Measurements from ENCODE around the gene TDP2.

Gene TDP2, protein sequence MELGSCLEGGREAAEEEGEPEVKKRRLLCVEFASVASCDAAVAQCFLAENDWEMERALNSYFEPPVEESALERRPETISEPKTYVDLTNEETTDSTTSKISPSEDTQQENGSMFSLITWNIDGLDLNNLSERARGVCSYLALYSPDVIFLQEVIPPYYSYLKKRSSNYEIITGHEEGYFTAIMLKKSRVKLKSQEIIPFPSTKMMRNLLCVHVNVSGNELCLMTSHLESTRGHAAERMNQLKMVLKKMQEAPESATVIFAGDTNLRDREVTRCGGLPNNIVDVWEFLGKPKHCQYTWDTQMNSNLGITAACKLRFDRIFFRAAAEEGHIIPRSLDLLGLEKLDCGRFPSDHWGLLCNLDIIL

DNA sequence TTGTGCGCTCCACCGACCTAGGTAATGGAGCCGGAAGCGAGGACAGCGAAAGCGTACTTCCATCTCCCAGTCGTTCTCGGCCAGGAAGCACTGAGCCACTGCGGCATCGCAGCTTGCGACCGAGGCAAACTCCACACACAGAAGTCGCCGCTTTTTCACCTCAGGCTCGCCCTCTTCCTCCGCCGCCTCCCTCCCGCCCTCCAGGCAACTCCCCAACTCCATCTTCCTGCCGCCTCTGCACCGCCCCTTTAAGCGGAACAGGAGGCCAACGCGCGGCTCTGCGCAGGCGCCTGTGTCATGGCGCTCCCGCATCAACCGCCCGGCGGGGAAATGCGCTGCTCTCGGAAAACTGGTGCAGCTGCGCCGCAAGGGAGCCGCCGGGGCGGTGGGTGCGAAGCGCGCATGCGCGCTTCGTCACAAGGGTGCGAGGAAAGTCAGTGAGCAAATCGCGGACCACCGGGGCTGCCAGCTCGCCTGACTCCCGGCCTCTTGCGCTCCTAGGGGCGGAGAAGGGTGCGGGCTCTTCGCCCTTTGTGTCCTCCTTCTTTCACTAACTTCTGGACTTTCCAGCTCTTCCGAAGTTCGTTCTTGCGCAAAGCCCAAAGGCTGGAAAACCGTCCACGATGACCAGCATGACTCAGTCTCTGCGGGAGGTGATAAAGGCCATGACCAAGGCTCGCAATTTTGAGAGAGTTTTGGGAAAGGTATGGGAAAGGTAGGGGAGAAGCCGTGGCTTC, at the start of gene TDP2, which contains the start of gene ACOT13:
Gene TDP2, minus strand, starts transcription at position 259 of the 737 bp plus-strand sequence. Its CDS starts 37 bp downstream, at position 222.
Gene ACOT13, plus strand, starts transcription at position 437 of the 737 bp plus-strand sequence. Its CDS starts 187 bp downstream, at position 624.
- intact Hi-C loops (cut with DNase I; ENCODE audit: low total_unique reads), result loop anchor here (10.0 kb wide), 1 partner anchor 48 kb away; the partner anchor contains the start of gene C6orf62
- Histone ChIP-seq H3K36me3 (peaks cover 14 to 21% (median 16%) of the 10 kb centered on the region in 3 donors), H3K27me3 (no peaks in the 10 kb centered on the region), H3K4me3 (peak within 1 kb of the TSS; percentile 74 to 81), H3K9me3 (no peaks in the 10 kb centered on the region), H3K4me1 (peaks cover 0 to 40% (median 25%) of the 10 kb centered on the region in 4 donors), H3K27ac (peak within 1 kb of the TSS; percentile 85 to 86)
- TF ChIP-seq, protein P1, sequence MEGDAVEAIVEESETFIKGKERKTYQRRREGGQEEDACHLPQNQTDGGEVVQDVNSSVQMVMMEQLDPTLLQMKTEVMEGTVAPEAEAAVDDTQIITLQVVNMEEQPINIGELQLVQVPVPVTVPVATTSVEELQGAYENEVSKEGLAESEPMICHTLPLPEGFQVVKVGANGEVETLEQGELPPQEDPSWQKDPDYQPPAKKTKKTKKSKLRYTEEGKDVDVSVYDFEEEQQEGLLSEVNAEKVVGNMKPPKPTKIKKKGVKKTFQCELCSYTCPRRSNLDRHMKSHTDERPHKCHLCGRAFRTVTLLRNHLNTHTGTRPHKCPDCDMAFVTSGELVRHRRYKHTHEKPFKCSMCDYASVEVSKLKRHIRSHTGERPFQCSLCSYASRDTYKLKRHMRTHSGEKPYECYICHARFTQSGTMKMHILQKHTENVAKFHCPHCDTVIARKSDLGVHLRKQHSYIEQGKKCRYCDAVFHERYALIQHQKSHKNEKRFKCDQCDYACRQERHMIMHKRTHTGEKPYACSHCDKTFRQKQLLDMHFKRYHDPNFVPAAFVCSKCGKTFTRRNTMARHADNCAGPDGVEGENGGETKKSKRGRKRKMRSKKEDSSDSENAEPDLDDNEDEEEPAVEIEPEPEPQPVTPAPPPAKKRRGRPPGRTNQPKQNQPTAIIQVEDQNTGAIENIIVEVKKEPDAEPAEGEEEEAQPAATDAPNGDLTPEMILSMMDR (IDR thresholded peaks at IDR 0.05), result peak; percentile 59 to 62
- peak; percentile 92 to 98 for DNase-seq

DNA sequence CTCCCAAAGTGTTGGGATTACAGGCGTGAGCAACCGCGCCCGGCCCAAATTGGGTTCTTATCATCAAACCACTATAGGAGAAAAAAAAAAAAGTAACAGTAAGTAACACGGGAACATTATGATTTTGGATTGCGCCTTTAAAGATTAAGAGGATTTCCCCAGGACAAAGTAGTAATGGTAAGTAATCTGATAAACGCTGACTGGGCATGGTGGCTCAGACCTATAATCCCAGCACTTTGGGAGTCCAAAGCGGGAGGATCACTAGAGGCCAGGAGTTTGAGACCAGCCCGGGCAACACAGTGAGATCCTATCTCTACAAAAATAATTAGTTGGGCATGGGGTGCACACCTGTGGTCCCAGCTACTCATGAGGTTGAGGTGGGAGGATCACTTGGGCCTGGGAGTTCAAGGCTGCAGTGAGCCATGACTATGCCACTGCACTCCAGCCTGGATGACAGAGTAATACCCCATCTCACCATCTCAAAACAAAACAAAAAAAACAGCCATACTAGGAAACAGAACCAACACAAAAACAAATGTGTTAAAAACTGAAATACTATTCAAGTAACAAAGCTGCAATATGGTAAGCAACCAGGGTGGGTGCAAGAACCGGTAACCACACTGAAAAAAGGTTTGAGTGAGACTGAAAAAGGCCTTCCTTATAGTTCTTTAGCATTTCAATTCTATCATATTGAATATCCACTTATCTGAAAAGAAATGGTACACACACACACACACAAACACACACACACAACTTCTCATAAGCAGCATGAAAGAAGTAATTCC, 44.0 kb upstream of the TDP2 start:
- no peak for DNase-seq
- no peaks in the 10 kb centered on the region for H3K9me3 ChIP-seq
- H3K36me3 ChIP-seq, result peaks cover 91 to 100% (median 97%) of the 10 kb centered on the region in 3 donors
- intact Hi-C loops (cut with DNase I; ENCODE audit: low total_unique reads), result loop anchor here (10.0 kb wide), 1 partner anchor 46 kb away; the partner anchor contains the start of genes ACOT13 and TDP2
- no peak overlapping the region for H3K27ac ChIP-seq
- TF ChIP-seq, protein P1 (IDR thresholded peaks at IDR 0.05), result no peak
- H3K27me3 ChIP-seq, result no peaks in the 10 kb centered on the region
- no peak overlapping the region for H3K4me3 ChIP-seq
- H3K4me1 ChIP-seq, result peaks cover 0 to 55% (median 18%) of the 10 kb centered on the region in 4 donors

DNA sequence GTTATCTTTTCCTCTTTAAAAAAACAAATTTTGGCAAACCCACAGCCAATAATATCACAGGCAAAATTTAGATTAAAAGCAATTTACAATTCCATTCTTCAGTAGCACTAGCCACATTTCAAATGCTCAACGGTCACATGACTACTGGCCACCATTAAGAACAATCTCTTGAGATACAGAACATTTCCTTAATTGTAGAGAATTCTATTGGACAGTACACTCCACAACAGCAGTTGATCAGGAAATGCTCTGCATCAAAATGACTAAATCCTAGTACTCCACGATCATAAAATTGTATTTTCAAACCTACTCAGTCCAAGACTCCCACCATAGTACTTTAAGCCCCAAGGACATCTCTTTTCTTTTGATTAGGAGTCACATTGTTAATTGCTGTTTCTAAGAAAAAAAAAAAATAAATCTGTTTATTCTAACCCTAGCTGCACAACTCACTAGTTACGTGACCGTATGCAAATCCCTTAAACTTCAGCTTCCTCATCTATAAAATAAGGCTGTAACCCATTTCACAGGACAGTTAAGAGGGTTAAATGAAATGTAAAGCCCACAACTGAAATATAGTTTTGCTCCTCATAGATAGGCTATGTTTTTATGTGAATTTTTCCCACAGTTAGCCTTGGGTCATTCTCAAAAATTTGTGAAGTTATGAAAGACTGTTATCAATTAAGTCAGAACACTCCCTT, 42.5 kb upstream of the TDP2 start:
- Histone ChIP-seq H3K36me3 (peaks cover 92 to 100% (median 97%) of the 10 kb centered on the region in 3 donors), H3K4me3 (no peak overlapping the region), H3K9me3 (no peaks in the 10 kb centered on the region), H3K27me3 (no peaks in the 10 kb centered on the region), H3K4me1 (peaks cover 0 to 40% (median 9%) of the 10 kb centered on the region in 4 donors), H3K27ac (no peak overlapping the region)
- intact Hi-C loops (cut with DNase I; ENCODE audit: low total_unique reads), result no loop called here
- TF ChIP-seq, protein P1 (IDR thresholded peaks at IDR 0.05), result no peak
- DNase-seq, result no peak

DNA sequence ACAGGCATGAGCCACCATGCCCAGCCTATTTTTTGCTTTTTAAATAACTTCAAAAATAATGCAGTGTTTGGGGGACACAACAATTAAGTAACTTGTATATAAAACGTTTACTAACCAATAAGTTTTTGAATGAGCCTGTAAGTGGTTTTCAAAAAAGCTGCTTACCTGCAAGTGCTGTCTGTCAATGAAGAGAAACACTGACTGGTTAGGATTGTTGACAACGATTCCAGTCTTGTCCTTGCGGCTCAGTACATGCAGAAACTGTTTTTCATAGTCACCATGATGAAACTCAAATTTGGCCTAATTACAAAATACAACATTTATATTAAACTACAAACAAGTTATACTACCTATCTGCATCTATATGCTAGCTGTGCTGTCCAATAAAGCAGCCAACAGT, 41.9 kb upstream of the TDP2 start:
- Histone ChIP-seq H3K27ac (no peak overlapping the region), H3K4me3 (no peak overlapping the region), H3K4me1 (peaks cover 0 to 34% (median 5%) of the 10 kb centered on the region in 4 donors), H3K9me3 (no peaks in the 10 kb centered on the region), H3K36me3 (peaks cover 88 to 100% (median 95%) of the 10 kb centered on the region in 3 donors), H3K27me3 (no peaks in the 10 kb centered on the region)
- intact Hi-C loops (cut with DNase I; ENCODE audit: low total_unique reads), result no loop called here
- TF ChIP-seq, protein P1 (IDR thresholded peaks at IDR 0.05), result no peak
- DNase-seq, result no peak
